H4 (cell line): ENCODE measurements around the gene DPP6. TPM values are rescaled to one million over a fixed set of nuclear protein-coding genes. Genes with fewer than 3 reads are reported as not detected.
A peak's percentile ranks its signal among the peaks of the same experiment; 100 is the strongest.

ENCODE experiments used
- DNase-seq: peaks from one replicate; pipeline ENCODE4 v3.0.0-alpha.2; 2015; ENCODE audit warnings: low spot score
- total RNA-seq: library from RNA; depleted of rRNA; stranded (reverse); fragments of >200 nt; shearing (Covaris generic); gene quantifications from 2 replicates; pipeline ENCODE4 v1.2.3, GENCODE V29; 2014

The DPP6 gene
- total RNA-seq, 1 experiment from 2014 or later, result 0.06 TPM

DNA sequence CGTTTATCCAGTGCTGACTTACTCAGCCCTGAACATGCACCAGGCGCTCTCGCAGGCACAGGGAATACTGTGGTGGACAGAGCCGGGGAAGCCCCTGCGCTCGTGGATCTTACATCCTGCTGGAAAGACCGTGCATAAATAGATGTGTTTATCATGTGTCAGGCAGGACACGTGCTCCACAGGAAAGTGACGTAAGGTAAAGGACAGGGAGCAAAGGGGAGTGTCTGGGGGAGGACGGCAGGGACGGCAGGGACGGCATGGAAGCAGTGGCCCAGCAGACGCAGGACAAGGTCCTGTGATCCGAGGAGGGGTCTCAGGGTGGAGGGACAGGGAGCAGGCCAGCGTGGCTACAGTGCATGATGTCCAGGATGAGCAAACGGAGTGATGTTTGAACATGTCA, 540.2 kb downstream of the DPP6 start:
- no peak for DNase-seq

DNA sequence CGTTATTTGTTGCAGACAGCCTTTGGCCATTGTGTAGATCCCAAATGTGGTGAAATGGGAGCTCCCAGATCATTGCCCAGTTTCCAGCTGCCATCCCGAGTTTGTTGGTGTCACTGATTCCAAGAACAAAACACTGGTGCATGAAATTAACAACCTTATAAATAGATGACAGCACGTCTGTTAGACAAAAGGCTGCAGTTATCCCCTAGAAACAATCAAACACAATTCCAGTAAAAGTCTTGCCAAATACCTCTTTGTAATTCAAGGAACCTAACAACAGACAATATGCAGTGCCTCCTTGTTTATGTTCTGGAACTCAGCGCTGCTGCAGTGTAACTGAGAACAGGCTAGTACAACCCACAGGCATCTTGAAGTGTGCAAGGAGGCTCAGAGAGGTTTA, 546.2 kb downstream of the DPP6 start:
- DNase-seq, result no peak

DNA sequence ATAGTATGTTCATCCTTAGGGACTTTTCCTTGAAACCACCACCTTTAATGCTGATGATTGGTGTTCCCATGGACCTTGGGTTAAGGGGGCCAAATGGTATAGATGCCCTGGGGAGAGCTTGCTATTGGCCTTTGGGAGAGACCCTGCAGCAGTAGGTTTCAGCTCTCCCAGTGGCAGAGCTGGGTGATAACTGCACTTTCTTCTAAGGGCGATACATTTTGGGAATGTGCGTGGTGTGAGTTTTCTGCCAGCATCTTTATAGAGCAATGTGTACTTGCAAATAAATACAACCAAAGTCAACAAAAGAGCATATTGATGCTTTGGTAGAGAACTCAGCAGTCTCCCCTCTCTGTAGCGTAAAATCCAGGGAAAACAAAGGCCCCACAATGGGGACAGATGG, 546.7 kb downstream of the DPP6 start:
- DNase-seq, result no peak

DNA sequence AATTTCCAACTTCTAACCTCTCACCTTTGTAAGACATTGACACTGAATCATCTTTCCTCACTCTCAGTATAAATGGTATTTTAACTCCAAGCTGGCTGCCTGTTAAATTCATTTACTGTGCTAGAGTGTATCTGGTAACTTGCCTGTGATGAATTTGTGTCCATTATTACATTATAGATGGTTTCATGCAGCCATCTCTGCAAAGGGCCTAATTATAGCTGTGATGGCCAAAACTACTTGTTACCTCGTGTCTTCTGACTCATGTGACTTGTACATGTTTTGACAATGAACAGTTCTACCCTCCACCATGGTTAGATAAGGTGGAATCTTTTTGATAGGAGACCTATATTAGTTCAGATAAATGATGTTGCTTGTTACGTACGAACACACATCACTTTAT, 558.7 kb downstream of the DPP6 start:
- no peak for DNase-seq

DNA sequence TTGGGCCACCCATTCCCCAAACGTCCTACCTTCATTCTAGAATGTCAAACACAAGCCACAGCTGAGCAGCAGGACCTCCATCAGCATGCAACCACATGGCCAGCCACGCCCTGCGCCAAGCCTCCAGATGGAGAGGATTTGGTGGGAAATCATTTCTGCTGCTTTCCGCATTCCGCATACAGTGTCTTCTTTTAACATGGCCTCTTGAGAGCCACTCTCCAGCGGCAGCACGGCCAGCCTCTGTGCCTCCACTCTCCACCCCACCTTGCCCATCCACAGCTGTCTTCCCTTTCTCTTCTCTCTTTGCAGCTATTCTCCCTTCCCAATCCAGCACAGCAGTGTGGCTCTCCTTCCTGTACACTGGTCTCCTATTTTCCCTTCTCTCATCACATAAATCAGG, 561.6 kb downstream of the DPP6 start:
- no peak for DNase-seq

DNA sequence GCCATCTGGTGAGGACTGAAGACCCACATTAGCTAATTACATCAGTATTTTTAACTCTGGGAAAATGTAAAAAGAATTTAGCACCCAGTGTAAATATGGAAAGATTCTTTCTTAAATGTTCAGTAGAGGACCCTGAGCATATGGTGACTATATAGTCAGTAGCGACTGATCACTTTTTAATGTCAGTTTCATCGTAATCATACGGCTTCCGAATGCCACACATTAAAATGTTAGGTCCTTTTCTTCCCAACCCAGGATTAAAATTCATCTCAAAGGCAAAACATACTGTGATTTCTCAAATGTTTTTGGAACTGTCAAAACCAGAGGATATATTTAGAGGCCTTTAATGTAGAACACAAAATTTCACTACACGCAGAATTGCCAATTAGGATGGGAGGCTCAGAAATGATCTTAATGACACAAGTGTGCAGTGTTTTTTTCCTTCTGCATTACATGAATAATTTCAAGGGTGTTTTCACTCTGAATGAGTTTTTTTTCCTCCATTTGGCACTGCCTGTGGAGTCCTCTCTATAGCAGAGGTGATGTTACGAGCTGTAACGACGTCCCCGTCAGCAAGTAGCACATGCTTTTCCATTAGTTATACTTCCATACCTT, 568.0 kb downstream of the DPP6 start:
- no peak for DNase-seq

DNA sequence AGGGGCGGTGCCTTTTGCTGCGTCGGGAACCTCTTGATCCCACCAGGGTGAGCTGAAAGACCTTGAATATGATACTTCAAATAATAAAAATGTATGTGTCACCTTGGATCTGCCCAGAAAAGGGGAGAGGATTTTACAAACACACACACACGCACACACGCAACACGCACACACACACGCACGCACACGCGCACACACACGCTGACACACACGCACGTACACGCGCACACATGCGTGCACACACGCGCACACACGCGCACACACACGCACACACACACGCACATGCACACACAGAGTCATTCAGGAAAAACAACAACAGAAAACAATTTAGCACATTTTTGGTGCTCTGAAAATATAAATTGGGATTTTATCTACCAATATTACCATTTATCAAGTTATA, 571.2 kb downstream of the DPP6 start:
- no peak for DNase-seq

DNA sequence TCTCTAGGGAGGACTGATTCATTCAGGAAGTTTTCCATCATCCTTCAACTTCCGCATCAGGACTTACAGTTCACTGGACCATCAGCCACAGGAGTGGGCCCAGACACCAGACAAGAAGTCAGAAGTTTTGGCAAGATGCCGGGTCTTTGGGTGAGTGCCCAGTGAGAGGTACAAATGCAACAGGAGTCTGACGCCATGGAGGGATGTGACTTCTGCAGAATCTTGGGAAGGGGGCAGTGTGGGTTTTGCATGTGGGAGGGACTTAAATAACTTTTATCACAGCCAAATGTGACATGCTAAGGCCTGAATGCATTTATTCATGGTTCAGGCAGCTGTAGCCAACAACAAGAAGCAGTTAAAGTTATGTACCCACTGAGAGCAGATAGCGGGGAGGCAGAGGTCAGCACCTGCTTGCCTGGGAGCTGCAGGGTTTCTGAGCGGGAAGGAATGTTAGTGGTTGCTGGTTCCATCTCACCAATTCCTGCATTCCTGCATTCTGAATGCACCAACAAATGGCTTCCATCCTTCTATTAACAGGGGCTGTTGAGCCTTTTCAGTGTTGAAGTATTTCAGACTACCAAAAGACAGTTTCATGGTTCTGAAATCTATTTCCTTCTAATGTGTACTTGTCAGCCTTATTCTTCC, 575.6 kb downstream of the DPP6 start:
- DNase-seq, result no peak

DNA sequence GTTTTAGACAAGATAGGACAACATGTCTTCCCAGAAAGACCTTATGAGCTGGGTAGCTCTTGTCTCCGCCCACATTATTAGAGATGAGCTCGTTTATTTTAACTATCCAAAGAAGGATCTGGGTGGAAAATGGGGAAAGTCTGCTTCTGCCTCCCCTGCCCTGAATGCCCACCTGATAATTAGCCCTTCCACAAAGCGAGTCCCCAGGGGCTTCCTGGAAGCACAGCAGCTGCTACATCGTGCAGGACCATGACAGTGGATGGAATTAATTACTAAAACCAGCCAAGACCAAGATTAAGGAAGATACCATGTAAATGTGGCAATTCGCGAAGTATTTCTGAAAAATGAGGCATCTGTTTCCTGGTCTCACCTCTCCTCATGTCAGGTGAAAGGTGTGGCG, 576.4 kb downstream of the DPP6 start:
- no peak for DNase-seq

DNA sequence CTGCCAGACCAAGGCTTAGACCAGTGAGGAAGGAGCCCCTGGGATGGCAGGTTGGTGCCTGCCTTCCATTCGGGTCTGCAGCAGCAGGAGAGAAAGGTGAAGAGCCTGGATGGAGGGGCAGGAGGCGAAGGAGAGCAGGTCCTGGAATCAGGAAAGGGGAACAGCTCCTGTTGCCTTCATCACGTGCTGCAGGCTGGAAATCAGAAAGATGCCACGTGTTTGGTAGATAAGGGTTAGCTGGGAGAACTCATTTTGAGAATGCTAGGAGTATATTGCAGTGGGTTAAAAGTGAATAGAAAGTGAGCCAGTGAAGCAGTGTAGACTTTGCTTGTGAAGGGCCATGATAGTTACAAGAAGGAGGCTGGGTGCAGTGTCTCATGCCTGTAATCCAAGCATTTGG, 579.0 kb downstream of the DPP6 start:
- DNase-seq, result no peak

DNA sequence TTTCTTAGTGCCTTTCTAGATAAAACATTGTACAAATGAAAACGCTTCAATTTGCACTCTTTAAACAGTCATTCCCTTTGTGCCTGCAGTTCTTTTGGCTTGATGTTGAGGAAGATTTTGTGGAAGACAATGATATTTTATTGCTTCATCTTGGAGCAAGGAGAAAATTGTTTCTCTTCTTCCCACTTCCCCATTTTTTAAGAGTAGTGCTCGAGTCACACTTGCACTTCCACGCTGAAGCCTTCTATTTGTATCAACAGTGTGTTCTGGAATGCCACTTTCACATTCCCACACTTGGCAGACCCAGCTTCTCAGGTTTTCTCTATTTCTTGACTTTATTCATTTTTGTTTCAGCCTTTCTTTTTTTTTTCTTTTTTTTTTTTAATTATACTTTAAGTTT, 581.4 kb downstream of the DPP6 start:
- no peak for DNase-seq

DNA sequence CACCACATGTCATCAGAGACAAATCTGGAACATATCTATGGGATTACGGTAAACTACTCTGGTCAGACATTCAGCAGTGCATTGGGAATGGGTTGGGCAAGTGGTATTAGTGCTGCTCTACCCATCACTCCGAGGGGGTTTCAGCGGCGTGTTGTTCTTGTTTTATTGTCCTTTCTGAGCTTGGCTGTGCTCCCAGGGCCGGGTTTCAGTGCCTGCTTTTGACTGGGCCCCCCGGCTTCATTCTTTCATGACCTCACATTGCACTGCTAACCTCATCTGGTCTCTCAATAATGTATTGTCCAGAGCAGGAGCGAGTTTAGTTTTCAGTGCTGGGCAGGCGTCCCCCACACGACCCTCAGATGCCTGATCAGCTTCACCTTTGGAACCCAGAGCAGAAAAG, 586.1 kb downstream of the DPP6 start:
- DNase-seq, result no peak

DNA sequence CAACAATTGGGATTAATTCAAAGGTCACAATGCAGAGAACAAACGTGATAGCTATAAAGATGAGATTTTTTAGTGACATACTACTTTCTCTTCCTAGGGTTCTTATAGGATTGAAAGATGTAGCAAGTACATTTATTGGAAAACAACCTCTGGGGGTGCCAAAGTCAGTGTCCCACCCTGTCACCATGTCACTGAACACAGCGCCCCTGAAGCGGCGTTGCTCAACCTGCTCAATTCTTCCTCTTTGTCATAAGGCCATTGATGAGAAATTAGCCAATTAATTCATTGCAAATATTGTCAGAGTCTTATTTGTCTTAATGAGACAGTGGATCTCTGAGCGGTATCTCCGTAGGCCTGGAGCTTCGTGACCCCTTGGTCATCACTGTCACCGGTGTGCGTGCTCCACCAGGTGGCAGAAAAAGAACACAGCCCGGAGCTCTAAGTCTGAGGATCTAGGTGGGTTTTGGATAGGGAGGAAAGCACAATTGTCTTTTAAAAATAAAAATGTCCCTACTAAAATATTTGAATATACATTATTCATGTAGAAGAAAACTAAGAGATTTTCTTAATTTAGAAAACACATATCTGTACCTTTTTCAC, 588.2 kb downstream of the DPP6 start:
- no peak for DNase-seq

DNA sequence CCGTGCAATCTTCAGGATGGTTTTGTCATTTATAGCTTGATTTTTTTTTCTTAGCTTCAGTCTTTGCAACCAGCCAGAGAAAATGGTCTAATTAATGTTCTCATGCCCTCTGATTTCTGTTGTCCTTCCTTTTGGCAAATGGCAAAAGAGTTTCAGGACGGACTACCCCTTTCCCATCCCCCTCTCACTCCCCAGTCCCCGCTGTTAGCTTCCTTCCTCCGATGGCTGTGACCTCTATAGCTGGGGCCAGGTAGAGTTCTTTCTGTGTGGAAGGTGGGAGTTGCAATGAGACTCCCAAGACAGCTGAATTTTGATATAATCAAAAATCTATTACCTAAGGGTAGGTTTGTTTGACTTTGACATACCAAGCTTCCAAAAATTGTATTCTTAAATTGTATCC, 588.7 kb downstream of the DPP6 start:
- DNase-seq, result no peak

DNA sequence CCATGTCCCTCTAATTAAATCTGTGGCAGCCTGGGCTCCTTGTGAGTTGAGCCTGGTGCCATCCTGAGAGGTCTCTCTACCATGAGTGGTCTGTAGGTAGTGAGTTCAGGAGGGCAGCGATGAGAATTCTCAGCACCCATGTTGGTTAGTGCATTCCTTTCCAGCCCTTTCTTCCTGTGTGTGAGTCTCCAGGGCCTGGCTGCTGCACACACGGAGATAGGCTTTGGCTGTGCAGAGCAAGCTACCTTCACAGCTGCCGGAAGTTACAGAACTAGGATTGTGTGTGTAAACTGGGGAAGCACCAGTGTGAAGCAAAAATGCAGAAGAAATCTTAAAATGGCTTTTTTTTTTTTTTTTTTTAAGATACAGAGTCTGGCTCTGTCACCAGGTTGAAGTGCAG, 592.2 kb downstream of the DPP6 start:
- peak; percentile 27 for DNase-seq

DNA sequence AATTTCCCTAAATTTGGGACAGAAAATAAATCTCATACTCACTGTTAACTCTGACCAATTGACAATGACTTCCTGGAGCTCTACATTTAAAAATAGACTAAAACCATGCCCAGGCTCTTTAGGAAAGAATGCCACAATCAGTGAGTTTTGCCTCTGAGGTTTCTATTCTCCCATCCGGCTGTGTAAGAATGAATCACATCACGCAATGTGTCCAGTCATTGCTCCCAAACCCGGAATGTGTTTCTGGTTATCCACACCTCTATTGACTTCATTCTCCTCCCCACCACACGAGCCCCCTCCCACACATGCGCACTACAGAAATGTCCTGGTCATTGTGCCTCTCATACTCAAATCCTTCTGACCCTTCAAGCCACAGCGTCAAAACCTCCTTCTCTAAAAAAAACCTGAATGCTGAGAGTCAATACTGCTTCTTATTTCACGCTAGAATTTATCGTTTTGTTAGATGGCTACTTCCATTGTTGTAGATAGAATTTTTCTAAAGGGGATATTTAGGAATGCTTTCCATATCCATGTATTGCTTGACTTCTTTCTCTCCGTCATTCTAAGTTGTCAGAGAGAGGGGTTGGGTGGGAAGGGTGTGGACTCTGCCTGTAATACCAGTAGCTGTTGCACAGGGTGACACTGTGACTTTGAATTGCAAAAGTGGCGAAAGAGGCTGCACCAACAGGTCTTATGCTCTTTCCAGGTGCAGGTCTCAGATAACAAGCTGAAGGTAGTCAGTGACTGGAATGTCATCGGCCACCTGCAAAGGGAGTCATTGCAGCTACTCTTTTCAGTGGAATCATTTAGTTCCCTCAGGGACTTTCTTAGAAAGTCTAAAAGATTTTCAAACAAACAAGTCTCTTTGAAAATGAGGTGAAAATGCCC, 594.2 kb downstream of the DPP6 start:
- peak; percentile 78 for DNase-seq

DNA sequence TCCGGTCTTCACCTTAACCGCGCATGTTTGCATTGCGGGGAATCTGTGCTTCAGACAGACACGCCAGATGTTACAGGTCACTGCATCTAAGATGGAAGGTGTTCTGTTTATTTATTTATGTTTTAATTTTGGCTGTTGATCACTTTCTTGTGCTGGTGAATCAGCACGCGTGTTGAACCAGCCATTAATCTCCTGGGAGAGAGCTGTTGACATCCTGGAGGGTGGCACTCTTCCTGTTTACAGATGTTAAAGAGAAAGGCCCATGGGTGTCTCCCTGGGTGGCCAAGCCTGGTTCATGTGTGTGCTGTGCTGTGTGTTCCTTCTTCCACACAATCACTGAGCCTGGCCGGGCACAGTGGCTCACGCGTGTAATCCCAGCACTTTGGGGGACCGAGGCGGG, 595.4 kb downstream of the DPP6 start:
- DNase-seq, result peak; percentile 12

DNA sequence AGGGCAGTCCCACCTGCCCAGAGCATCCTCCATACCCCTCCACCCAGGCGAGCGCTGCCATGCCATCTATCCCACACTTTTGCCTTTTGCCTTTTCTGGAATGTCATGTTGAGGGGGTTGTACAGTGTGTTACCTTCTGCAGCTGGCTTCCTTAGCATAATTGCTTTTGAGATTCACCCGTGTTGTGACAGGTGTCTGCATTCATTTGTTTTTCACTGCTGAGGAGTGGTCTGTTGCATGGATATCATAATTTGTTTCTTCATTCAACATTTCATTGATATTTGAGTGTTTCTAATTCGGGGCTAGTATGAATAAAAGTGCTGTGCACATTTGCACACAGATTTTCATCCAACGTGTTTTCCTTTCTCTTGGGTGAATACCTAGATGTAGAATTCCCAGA, 596.8 kb downstream of the DPP6 start:
- DNase-seq, result no peak

DNA sequence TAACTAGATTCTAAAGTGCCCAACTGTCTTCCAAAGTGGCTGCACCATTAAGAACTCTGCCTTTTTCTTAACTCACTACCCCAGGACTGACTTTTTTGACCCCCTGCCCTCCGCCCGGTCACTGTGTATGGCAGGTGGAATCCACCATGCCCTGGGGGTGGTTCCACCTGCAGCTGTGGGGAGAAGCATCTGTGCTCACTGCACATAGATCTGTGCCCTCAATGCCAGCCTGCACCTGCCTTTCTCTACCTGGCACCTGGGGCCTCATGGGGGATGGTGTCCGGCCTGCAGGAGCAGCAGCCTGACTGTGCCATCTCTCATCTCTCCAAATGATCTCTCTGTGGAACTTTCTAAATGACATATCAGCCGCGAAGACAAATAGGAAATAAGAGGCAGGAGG, 597.2 kb downstream of the DPP6 start:
- no peak for DNase-seq

DNA sequence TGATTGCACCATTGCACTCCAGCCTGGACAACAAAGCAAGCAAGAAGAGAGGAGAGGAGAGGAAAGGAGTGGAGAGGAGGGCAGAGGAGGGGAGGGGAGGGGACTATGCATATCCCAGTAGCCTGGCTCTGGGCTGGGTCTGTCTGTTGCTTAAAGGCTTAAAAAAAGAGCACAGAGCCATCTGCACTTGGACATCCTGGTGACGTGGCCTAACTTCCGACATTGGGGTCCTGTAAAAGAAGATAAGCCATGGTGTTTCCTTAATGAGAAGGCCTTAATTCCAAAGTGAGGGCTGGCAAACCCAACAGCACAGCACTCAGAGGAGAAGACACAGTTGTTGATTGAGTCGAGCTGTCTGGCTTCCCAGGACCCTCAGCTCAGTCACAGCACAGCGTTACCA, 598.1 kb downstream of the DPP6 start:
- DNase-seq, result no peak

DNA sequence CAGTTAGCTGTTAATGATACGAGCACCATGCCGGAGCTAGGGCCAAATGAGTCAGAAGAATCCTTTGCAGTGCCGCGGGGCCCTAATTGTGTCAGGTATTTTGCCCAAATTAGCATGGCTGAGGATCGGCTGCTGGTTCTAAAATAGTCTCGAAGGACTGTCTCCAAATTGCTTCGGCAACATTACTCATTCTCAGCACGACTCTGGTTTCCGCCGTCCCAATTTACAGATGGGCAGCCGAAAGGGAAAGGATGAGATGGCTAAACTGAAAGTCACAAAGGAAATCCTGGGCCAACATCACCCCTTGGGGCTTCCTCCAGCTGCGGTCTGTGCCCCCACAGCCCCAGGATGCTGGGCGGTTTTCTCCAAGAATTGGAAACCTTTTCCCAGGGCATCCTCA, 599.3 kb downstream of the DPP6 start:
- no peak for DNase-seq

DNA sequence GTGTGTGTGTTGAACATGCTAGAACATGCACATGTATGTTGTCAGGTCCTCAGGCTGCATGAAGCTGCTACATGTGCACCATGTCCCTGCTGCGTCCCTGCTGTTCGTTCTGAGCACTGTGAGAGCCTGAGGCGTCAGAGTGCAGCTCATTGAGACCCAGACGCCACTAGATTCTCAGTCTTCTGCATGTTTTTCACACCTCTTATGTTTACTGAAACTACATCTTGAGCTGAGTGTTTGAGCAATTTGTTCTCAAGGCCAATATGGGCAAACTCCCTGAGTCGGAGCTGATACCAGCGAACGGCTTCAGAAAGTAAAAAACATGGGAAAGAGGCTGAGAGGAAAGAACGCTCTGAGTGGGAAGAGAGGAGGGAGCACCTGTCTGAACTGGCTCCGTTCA, 600.4 kb downstream of the DPP6 start:
- no peak for DNase-seq

DNA sequence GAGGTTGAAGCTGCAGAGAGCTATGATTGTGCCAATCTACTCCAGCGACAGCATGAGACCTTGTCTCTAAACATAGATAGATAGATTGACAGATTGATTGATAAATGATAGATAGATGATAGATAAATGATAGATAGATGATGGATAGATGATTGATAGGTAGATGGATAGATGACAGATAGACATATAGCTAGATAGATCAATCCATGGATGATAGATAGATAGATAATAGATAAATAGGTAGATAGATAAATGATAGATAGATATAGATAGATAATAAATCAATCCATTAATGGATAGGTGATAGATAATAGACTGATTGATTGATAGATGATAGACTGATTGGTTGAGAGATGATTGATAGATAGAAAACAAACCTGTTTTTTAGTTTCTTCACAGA, 601.1 kb downstream of the DPP6 start:
- no peak for DNase-seq
